Kidney glomerular epithelial cell (primary cell): ENCODE results near the gene PTPRM.
"Not testable (repeated sequence)": the region's sequence is repeated elsewhere in the genome, so short reads cannot be mapped to it uniquely, and the experiment has no call there.

Experiments used
- DNase-seq: peaks from one replicate; lab custom pipeline; 2025; lab: John Stamatoyannopoulos, UW

PTPRM gene

DNA sequence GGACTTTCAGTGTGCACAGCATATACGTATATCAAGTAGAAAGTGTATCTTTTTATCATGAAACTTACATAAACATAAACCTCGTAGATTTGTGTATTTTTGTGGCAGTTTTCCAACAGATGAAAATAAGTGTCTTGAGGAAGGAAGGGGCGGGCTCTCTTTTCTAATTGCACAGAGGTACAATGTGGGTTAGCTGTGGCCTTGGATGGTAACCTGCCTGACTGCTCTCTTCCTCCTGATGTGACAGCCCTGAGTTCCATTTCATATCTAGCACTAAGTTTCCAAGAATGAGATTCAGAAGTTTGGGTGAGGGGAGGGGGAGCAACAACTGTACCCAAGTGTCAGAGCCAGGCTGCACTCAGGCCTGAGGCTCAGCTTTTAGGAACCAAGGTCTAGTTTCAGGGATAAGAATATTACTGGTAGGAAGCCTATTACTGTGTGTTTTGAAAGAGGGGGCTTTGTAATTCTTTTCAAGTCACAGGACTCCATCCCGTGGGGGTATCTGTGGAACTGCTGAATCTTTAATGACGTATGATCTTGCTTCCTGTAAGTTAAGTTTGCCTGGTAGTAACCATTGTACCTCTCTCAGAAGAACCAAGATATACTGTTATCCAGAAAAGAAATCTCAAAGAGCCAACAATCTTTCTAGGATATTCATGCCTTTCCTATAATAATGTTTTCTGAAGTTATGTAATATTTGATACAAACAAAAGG is 483.7 kb downstream of the PTPRM start:
- no peak for DNase-seq

DNA sequence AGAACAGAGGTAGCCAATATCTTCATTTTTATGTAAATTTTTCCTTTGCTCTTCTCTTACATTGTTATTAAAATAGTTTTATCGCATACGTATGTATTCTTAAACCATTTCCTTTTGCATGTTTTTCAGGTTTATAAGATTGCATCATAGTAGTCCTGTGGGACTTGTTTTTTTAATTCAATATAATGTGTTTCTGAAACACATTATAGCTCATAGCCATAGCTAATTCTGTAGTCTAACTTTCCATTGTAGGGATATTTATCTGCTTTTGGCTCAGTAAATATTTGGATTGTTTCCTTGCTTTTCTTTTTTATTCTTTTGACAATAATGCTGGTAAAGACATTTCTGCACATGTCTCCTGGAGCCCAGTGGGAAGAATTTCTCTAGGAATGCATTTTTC is 484.3 kb downstream of the PTPRM start:
- DNase-seq = no peak

DNA sequence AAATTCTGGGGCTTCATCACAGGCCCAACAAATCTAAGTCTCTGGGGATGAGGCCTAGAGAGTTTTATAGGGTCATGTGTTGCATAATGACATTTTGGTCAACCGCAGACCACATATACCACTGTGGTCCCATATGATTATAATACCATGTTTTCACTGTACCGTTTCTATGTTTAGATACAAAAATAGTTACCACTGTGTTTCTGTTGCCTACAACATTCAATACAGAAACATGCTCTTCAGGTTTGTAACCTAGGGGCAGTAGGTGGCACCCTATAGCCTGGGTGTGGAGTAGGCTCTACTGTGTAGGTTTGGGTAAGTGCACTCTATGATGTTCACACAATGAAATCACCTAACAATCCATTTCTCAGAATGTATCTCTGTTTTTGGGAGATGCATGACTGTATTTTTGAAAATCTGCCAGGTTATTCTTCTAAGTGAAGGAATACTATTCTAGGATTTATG is 485.2 kb downstream of the PTPRM start:
- DNase-seq = no peak

DNA sequence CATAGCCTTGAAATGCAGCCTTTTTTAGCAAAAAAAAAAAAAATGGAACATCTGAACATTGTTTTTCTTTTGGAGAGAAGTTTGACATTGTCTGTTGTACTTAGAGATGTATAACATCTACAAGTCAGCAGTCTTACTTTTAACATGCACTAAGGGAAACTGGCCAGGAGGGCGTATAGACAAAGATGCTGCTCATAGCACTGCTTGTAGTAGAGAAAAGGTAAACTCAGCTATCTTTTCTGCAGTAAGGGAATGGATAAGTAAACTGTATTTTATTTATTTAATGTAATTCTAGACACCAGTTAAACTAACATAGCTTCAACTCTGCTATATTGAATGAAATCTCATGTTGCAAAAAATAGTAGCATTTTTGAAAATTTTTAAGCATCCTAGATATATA is 489.6 kb downstream of the PTPRM start:
- DNase-seq = no peak

DNA sequence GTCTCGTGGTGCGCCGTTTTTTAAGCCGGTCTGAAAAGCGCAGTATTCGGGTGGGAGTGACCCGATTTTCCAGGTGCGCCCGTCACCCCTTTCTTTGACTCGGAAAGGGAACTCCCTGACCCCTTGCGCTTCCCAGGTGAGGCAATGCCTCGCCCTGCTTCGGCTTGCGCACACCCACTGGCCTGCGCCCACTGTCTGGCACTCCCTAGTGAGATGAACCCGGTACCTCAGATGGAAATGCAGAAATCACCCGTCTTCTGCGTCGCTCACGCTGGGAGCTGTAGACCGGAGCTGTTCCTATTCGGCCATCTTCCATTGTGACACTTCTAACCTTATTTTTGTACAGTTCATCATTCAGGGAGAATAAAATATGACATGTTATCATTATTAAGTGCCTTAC is 496.0 kb downstream of the PTPRM start:
- DNase-seq = not testable (repeated sequence)

DNA sequence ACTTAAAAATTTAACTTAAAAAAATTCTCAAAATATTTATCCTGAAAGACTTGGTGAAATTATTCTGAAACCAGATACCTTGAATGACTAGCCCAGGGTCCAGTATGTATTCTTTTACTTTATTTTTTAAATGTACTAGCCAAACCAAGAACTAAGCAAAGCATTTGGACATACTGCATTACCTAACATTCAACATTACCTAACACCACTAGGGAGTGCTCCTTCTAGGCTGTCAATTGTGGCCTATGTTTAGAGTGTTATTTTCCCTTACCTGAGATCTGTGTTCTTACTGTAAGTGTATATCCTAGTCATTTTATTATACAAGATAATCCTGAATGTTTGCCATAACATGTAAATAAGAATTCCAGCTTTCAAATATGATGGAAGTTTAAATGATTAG is 496.6 kb downstream of the PTPRM start:
- DNase-seq = peak; percentile 2

DNA sequence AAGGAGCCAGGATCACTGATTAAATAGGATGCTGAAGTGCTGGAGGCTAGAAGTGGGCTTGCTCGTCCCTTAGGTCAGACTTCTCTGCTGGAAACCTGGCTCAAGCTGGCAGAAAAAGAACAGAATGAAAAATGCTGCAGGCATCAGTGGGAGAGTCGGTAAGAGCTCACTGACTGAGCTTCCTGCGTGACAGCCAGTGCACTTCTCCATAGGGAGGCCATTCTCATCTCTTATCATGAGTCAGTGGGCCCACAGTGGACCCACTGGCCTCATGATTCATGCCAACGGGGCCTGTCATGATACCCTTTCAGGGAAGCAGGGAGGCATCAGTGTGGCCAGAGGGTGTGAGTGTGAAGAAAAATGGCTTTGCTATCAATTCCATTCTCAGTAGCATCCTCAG is 498.2 kb downstream of the PTPRM start:
- DNase-seq = no peak

DNA sequence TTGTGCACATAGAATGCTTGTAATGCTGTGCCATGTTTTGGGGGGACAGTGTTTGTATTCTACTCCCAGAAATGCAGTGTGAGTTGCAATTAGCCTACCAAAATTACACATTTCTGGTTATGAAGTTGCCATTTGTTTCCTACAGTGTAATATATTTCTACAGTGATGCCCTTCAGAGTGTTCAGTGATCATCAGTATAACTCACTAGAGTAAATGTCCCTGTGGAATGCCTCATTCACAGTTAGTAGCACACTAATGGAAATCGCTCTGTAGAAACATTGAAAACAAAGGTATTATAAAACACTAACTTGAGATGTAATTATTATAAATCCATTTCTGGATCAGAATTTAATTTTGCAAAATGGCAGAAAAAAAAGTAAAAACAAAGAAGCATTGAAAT is 498.7 kb downstream of the PTPRM start:
- DNase-seq = no peak

DNA sequence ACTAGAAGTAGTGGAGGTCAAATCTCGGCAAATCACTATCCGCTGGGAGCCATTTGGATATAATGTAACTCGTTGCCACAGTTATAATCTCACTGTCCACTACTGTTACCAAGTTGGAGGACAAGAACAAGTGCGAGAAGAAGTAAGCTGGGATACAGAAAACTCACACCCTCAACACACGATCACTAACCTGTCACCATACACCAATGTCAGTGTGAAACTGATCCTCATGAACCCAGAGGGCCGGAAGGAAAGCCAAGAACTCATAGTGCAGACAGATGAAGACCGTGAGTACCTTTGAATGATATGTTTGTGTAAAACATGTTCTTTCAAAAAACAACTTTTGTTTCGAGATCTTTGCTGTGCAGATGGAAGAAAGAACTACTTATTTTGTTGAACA is 502.6 kb downstream of the PTPRM start:
- DNase-seq = no peak

DNA sequence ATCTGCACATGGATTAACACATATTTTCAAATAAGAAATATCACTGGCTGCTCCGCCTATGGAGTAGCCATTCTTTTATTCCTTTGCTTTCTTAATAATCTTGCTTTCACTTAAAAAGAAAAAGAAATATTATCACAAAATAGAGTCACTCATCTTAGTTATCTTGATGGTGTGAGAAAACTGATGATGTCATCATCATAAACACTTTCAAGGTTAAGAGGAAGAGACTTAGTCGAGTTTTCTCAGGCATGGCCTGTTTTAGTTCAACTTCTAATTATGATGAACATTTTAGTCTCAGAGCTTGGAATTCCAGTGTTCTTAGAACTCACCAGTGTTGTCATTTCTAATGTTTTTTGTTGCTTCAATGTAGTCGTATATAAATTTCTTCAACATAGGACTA is 506.1 kb downstream of the PTPRM start:
- DNase-seq = no peak

DNA sequence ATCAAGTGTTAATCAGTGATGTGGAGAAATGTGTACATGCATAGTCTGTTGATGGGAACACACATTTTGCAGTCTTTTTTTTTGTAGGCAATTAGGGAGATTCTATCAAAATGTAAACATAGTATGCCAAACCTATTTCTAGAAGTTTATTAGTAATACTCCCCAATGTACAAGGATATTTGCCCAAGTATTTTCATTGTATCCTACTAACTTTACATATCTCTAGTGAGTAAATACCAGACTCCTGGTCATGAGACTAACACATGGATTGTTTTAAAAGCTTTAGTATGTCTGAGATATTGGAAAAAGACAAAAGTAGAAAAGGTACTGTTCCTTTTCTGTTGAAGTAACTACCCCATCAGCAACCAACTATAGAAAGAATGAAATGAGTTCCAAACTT is 513.0 kb downstream of the PTPRM start:
- DNase-seq = no peak

DNA sequence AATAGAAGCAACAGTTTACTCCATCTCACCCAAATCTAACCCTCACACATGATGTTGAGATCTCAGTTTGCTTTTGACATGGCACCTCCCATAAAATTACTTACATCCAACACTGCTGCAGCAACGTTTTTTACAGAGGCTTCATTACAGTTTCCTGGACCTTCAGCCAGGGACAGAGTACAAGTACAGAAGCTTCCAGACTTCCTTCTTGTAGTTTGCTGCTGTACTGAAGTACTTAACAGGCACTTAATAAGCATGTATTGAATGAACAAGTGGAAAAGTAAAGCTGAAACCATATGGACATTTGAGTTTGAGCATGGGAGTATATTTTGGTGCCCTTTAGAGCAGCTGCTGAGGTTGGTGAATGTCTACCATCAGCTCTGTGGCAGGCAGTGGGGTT is 514.2 kb downstream of the PTPRM start:
- DNase-seq = no peak

DNA sequence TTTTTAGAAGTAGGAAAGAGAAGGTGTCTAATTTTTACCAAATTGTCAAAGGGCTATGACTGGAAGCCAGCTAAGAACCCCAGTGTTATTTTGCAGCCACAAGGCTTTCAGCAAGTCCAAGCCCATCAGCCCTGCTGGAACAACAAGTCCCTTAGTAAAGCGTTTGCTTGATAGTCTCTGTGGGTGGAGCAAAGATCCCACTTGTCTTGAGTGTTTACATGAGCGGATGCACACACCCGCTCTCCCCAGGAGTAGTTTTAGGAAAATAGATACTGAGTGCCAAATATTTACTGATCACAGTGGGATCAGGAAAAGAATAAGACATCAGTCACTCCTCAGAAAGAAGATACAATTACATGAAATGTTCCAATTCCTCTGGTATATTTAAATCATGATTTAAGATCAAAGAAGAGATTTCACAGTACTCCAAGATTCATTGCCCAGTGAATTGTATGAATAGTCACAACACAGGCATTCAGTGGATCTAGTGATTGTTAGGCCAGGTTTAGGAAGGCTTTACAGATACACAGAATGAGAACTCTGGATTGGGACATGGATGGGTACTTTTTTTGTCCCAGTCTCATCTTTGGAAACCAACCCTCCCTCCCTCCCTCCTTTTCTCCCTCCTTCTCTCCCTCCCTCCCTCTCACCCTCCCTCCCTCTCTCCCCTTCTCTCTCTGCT is 514.9 kb downstream of the PTPRM start:
- no peak for DNase-seq

DNA sequence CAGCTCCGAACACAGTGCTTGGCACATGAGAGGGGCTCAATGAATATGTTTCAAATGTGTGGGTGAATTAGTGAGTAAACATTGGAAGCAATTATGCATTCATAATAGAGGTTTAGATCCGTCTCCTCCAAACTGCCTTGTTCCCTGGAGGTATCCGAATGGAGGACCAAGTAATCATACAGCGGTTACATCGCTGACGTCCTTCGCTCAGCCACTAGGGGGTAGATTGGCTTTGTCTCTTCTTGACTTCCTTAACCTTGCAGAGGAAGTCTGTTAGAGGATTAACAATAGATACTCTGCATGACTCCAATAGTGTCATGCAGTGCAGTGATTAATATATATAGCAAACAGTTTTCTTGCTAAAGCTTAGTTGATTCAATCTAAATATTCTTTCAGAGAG is 517.0 kb downstream of the PTPRM start:
- DNase-seq = peak; percentile 46

DNA sequence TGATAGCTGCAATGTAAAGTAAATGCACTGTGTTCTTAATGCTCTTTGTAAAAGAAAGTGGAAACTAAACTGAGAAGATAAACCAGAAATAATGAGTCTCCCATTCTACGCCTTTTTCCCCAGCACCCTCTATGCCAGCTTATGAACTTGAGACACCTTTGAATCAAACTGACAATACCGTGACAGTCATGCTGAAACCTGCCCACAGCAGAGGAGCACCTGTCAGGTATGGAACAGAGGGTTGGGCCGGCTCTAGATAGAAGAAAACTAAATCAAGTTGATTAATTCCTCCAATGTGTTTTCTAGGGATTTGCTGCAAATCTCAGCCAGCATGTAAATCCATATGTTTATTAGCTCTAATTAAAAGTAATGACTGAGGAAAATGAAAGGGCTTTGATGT is 521.5 kb downstream of the PTPRM start:
- no peak for DNase-seq

DNA sequence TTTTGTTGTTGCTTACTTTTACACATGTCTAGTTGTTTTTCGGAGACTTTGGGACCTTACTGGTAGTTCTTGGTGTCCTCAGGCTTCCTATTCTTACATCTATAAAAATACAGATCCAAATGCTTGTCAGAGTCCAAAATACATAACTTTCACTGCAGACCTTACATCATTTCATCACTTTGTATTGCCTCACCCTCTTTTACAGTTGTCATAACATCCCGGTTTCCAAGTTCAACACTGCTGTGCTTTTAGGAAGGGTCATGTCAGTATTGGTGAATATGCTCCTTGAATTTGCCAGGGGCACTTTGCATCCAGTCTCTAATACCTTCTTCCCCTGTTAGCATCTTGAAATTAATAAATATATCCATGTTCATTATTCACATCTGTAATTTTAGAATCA is 523.9 kb downstream of the PTPRM start:
- no peak for DNase-seq

DNA sequence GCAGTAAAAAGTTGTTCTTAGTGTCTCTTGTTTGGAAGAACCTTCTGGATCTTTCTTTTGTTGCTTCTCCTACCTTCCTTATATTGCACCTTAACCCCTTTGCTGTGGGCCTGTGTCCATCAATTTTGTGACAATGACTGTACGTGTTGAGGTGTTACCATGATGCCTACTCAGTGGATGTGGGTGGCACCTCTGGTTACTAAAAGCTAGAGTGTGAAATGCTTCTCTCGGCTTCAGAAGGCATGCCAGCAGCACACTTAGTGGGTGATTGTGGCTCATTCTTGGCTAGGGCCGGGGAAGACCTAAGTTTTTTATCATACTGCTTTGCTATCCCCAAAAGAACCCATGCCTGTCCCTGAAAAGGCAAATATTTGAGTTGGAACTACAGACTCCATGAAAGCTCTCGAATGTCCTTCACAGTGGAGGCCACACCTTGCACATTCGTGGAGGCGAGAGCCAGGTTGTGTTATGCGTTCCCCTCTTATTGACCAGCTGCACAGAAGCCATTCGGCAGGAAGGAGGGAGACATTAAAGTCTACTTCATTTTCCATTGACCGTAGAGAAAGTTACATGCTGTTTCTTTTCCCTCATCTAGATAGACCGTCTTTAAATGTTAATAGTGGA is 528.9 kb downstream of the PTPRM start:
- no peak for DNase-seq

DNA sequence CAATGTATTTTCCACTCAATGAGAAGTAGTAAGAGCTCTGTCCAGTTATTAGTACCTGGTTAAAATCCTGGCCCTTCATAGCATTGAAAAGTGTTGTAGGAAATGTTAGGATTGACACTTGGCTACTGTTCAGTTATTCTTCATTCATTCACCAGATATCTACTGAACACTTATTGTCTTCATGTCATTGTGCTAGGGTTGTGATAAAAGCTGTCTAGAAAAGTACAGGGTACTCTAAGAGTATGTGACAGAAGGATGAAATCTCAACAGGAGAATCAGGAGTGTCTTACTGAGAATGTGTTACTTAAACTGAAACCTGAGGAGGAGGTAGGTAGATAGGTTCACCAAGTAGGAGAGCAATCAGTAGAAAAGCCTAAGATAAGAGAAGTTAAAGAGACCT is 530.3 kb downstream of the PTPRM start:
- no peak for DNase-seq

DNA sequence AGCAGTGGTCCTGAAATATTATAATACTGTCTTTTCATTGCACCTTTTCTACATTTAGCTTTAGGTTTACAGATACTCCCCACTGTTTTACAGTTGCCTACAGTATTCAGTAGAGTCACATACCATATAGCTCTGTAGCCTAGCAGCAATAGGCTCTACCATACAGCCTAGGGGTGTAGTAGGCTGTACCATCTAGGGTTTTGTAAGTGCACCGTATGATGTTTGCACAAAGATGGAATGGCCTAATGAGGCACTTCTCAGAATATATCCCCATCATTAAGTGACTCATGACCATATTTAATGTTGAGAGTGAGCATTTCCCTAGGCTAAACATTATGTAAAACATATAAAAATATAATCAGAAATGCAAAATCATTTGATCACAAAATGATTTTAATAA is 530.8 kb downstream of the PTPRM start:
- DNase-seq = no peak

DNA sequence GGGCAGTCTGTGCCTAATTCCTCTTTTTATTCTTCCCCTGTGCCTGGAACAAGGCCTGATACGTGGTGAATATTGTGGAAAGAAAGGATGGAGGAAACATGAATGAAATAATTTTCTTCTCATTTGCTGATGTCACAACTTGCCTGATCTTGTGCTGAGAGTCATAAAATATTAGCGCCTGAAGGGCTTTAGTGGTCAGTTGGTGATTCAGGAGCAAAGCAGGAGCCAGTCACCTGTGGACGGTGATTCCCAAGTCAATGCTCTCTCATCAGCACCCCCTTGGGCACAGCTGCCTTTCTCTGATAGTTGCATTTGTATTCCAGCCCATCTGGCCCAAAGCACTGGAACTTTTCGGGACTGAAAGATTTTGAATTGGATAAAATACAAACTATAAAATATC is 539.5 kb downstream of the PTPRM start:
- peak; percentile 52 for DNase-seq

DNA sequence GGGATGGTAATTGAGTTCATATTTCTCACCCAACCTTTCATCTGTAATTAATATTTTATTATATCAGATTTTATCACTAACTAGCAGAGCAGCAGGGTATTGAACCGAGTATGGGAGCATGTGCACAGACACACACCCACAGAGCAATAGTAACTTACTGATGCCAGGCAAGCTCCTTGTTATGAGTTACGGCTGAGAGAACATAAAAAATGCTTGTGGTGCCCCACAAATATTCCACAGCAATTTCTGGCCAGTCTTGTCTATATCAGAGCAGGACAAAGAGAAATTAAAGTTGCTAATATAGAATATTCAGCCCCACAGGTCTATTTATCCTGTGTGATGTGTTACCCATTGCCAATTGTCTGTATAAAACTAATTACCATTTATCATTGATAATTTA is 540.3 kb downstream of the PTPRM start:
- DNase-seq = peak; percentile 79

DNA sequence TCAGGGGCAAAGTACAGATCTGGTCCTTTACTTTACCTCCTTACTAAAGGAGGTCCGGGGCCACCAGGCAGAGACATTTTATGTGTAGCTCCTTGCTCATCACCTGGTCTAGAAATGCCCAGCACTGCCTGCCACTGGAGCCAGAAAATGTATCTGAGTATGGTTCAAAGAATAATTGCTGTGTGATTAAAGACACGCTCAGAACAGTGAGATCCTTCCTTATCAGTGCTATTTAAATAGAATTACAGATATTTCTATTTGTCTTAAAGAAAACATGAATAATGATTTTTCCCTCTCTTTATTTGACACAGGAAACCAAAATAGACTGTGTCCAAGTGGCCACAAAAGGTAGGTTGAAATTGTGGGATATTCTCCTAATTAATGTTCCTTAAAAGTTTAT is 547.4 kb downstream of the PTPRM start:
- no peak for DNase-seq

DNA sequence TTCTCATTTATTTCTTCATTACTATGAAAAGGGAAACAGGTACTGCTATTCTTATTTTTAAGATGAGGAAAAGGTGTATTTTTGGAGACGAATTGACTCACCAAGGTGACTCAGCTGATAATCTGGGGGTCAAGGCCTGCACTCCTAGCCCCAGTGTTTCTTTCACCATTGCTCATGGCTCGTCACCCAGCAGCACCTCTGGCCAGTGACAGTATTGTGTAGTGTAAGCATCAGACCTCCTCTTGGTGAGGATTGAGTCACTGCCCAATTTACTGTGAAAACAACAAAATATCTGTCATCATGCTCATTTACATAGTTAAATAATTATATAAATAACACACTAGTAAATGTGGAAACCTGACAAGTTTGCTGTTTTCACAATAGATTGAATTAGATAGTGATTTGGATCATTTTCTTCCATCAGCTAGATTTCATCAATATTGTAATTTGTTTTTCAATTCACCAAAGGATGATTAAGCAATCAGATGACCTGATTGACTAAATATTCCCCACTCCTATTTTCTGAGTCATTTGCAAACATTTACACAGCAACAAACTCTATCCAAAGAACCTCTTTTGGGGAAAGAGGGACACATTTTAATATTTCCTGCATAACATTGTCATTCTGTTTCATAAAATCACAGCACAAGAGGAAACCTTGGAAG is 549.4 kb downstream of the PTPRM start:
- peak; percentile 39 for DNase-seq
